ENCODE data around the gene CTNNBIP1. TPM values are rescaled to one million over a fixed set of nuclear protein-coding genes. Genes with fewer than 3 reads are reported as not detected.

CTNNBIP1 gene
- total RNA-seq, 1 donor from 2014 or later, result 6.7 TPM

DNA sequence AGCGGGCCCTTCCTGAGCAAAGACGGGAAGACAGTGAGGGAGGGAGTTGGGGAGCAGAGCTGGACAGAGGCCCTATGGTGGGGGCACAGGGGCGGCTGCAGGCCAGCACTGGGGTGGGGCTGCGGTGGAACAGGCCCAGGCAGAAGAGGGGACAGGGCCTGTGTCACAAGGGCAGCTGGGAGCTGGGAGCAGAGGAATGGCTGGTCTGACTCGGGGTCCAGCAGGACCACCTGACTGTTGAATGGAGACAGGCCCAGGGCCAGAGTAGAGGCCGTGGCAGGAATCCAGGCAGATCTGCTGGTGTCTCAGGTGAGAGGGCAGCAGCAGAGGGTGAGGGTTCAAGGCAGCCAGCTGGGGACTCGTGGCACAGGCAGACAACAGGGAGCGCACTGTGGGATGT, 25.3 kb downstream of the CTNNBIP1 start:
- Mint-ChIP-seq H3K27ac (no peak overlapping the region), H3K4me1 (peaks cover 10% of the 10 kb centered on the region), H3K9me3 (no peaks in the 10 kb centered on the region), H3K27me3 (no peaks in the 10 kb centered on the region), H3K36me3 (ENCODE audit: low read depth) (peaks cover 7% of the 10 kb centered on the region), H3K4me3 (no peak overlapping the region)
- no peak for DNase-seq
- ChIA-PET CTCF (no interaction called here), POLR2A (no interaction called here)
- intact Hi-C loops (cut with micrococcal nuclease), result no loop called here
- no peak for TF ChIP-seq CTCF (IDR thresholded peaks at IDR 0.05)
- no peak for ATAC-seq (ENCODE audit: low read depth)

- CTCF ChIA-PET, result no interaction called here
- ATAC-seq (ENCODE audit: low read depth) (no peak), DNase-seq (no peak)
- POLR2A ChIA-PET, result no interaction called here
- Mint-ChIP-seq H3K4me3 (no peak overlapping the region), H3K36me3 (ENCODE audit: low read depth) (peaks cover 7% of the 10 kb centered on the region), H3K27ac (no peak overlapping the region), H3K27me3 (no peaks in the 10 kb centered on the region), H3K4me1 (peaks cover 2% of the 10 kb centered on the region), H3K9me3 (no peaks in the 10 kb centered on the region)
- no peak for TF ChIP-seq CTCF (IDR thresholded peaks at IDR 0.05)
- intact Hi-C loops (cut with micrococcal nuclease), result no loop called here
Observed at GRCh38 chr1:9883585-9884449, 26.3 kb downstream of the CTNNBIP1 start.

GRCh38 chr1:9882945-9883303, 27.1 kb downstream of the CTNNBIP1 start:
- H3K4me1 Mint-ChIP-seq, result peaks cover 2% of the 10 kb centered on the region
- H3K36me3 Mint-ChIP-seq (ENCODE audit: low read depth), result peaks cover 7% of the 10 kb centered on the region
- intact Hi-C loops (cut with micrococcal nuclease), result no loop called here
- TF ChIP-seq CTCF (IDR thresholded peaks at IDR 0.05), result no peak
- ChIA-PET POLR2A (no interaction called here), CTCF (no interaction called here)
- no peaks in the 10 kb centered on the region for H3K9me3 Mint-ChIP-seq
- no peaks in the 10 kb centered on the region for H3K27me3 Mint-ChIP-seq
- no peak overlapping the region for H3K27ac Mint-ChIP-seq
- ATAC-seq (ENCODE audit: low read depth) (no peak), DNase-seq (no peak)
- no peak overlapping the region for H3K4me3 Mint-ChIP-seq

DNA sequence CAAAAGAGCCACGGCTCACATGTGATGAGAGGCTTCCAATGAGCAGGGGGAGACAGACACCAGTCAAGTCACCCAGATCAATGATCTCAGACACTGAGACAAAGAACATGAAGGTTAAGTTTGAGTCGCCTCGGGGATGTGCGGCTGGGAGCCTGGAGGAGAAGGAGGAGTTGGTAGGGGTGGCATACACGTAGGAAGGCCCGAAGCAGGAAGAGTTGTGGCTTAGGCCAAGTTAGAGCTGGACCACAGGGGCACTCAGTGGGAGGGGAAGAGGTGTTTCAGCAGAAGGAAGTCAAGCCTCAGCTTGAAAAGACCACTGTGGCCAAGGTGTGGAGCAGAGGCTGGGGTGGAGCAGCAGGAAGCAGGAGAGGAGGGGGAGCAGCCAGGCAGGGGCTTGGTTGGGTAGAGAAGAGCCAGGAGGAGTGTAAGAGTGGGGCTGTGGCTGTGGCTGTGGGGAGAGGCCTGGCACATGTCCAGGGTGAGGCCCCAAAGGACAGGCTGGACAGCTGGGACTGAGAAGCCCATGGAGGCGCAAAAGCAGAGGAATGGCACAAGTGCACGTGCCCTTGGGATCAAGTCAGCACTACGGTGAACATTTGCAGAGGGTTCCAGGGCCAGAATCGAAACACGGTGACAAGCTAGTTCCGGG, 27.6 kb downstream of the CTNNBIP1 start:
- Mint-ChIP-seq H3K27me3 (no peaks in the 10 kb centered on the region), H3K27ac (no peak overlapping the region), H3K9me3 (no peaks in the 10 kb centered on the region), H3K36me3 (ENCODE audit: low read depth) (peaks cover 7% of the 10 kb centered on the region), H3K4me3 (no peak overlapping the region), H3K4me1 (peaks cover 2% of the 10 kb centered on the region)
- TF ChIP-seq CTCF (IDR thresholded peaks at IDR 0.05), result no peak
- intact Hi-C loops (cut with micrococcal nuclease), result no loop called here
- POLR2A ChIA-PET, result no interaction called here
- CTCF ChIA-PET, result no interaction called here
- ATAC-seq (ENCODE audit: low read depth) (no peak), DNase-seq (no peak)

DNA sequence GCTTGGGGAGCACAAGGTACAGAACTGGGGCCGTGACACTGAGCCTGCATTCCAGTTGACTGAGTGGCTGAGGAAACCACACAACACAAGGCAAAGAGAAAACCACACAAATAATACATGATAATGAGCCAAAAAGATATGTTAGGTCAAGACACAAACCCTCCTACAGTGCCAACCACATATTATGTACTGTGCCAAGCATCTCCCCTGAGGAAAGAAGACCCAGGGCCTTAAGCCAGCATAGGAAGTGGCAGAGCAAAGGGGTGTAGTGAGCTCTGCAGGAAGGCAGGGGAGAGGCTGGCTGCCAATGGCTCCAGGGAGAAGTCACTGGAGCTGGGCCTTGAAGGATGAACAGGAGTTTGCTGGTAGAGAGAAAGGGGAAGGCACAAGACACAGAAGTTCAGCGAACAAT, 28.2 kb downstream of the CTNNBIP1 start:
- no peak for TF ChIP-seq CTCF (IDR thresholded peaks at IDR 0.05)
- Mint-ChIP-seq H3K27ac (no peak overlapping the region), H3K4me1 (peaks cover 2% of the 10 kb centered on the region), H3K27me3 (no peaks in the 10 kb centered on the region), H3K9me3 (no peaks in the 10 kb centered on the region), H3K36me3 (ENCODE audit: low read depth) (peaks cover 7% of the 10 kb centered on the region), H3K4me3 (no peak overlapping the region)
- intact Hi-C loops (cut with micrococcal nuclease), result no loop called here
- CTCF ChIA-PET, result no interaction called here
- no peak for DNase-seq
- ATAC-seq (ENCODE audit: low read depth), result no peak
- POLR2A ChIA-PET, result no interaction called here

Data from activated B cell treated with CpG ODN at 0.5 μM for 24 hours (primary cell).